Stimulated activated CD8-positive, alpha-beta memory T cell treated with anti-CD3 and anti-CD28 coated beads, Interleukin-7, amount 100 ng/mL, for 48 hours (primary cell): Measurements from ENCODE around the gene NPHS2.

ENCODE experiments used
- DNase-seq, 2 donors: peaks; one replicate each; pipeline ENCODE4 v3.0.0-alpha.2; 2020; ENCODE audit warnings: low read depth in 1 of 2; ENCODE audit errors: extremely low read depth in 1 of 2

Gene NPHS2

GRCh38 chr1:179575497-179576314 is at the start of gene NPHS2:
Gene NPHS2 (minus strand): TSS chr1:179575948. CDS start chr1:179575864, 84 bp downstream.
- no peak for DNase-seq

- DNase-seq: no peak
These were observed 36.6 kb upstream of the NPHS2 start for GRCh38 chr1:179612361-179612760.

GRCh38 chr1:179601093-179601492 is 25.3 kb upstream of the NPHS2 start:
- no peak for DNase-seq

- DNase-seq: no peak
These were observed 24.0 kb upstream of the NPHS2 start for GRCh38 chr1:179599623-179600249.

GRCh38 chr1:179598631-179599030 is 22.9 kb upstream of the NPHS2 start:
- no peak for DNase-seq

- DNase-seq: no peak
These were observed 16.1 kb upstream of the NPHS2 start, which contains the start of gene TDRD5 for GRCh38 chr1:179591592-179592580. Gene TDRD5 (plus strand): TSS chr1:179591832. CDS start chr1:179592616, 784 bp downstream.

- DNase-seq: no peak
These were observed 15.5 kb upstream of the NPHS2 start for GRCh38 chr1:179591253-179591591.

GRCh38 chr1:179590671-179591070 is 14.9 kb upstream of the NPHS2 start:
- no peak for DNase-seq

- DNase-seq: no peak
These were observed 13.8 kb upstream of the NPHS2 start for GRCh38 chr1:179589509-179589908.

- DNase-seq: no peak
These were observed 12.8 kb upstream of the NPHS2 start for GRCh38 chr1:179588425-179589024.

GRCh38 chr1:179587336-179587735 is 11.6 kb upstream of the NPHS2 start:
- no peak for DNase-seq

GRCh38 chr1:179586107-179586823 is 10.5 kb upstream of the NPHS2 start:
- no peak for DNase-seq

GRCh38 chr1:179583771-179584320 is 8.1 kb upstream of the NPHS2 start:
- DNase-seq: no peak

- no peak for DNase-seq
These were observed 761 bp upstream of the NPHS2 start for GRCh38 chr1:179576509-179576908.

- no peak for DNase-seq
These were observed 17.7 kb downstream of the NPHS2 start for GRCh38 chr1:179558078-179558477.

GRCh38 chr1:179554427-179554826 is 21.3 kb downstream of the NPHS2 start:
- no peak for DNase-seq

GRCh38 chr1:179550746-179551682 is 24.7 kb downstream of the NPHS2 start:
- DNase-seq: no peak

GRCh38 chr1:179549368-179549700 is 26.4 kb downstream of the NPHS2 start:
- DNase-seq: no peak
